Tibial nerve (tissue), 3 donors: ENCODE results near the gene PDIA5.

Source experiments
- CTCF ChIP-seq, 5 experiments: fragments of 200-600 bp in 3 of 5; fragments of 450-650 bp in 2 of 5; sonication (generic) in 3 of 5; IDR thresholded peaks; one replicate each; pipeline ENCODE4 v1.5.1; 2016 to 2019; ENCODE audit warnings: antibody characterized with exemption in 5 of 5, mild to moderate bottlenecking in 3 of 5, moderate library complexity in 2 of 5
- POLR2A ChIP-seq, 2 donors: fragments of 450-650 bp; IDR thresholded peaks; one replicate each; pipeline ENCODE4 v1.6.1; 2017; ENCODE audit warnings: antibody characterized with exemption in 2 of 2, mild to moderate bottlenecking in 2 of 2, moderate library complexity in 2 of 2

- TF ChIP-seq POLR2A (IDR thresholded peaks at IDR 0.05) (no peak), CTCF (IDR thresholded peaks at IDR 0.05) (no peak)
Measured at GRCh38 chr3:123048480-123049237, 18.2 kb upstream of the PDIA5 start.
